GM21529 (cell line): ENCODE data around the gene TNS4.
"Not testable (repeated sequence)": the region's sequence is repeated elsewhere in the genome, so short reads cannot be mapped to it uniquely, and the experiment has no call there.

Source experiments
- ATAC-seq: cut with Tn5 transposase; IDR thresholded peaks from one replicate; pipeline ENCODE4 v1.9.1; 2021; ENCODE audit not compliant: unreplicated experiment

TNS4 gene, protein sequence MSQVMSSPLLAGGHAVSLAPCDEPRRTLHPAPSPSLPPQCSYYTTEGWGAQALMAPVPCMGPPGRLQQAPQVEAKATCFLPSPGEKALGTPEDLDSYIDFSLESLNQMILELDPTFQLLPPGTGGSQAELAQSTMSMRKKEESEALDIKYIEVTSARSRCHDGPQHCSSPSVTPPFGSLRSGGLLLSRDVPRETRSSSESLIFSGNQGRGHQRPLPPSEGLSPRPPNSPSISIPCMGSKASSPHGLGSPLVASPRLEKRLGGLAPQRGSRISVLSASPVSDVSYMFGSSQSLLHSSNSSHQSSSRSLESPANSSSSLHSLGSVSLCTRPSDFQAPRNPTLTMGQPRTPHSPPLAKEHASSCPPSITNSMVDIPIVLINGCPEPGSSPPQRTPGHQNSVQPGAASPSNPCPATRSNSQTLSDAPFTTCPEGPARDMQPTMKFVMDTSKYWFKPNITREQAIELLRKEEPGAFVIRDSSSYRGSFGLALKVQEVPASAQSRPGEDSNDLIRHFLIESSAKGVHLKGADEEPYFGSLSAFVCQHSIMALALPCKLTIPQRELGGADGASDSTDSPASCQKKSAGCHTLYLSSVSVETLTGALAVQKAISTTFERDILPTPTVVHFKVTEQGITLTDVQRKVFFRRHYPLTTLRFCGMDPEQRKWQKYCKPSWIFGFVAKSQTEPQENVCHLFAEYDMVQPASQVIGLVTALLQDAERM

GRCh38 chr17:40501499-40501911 is at the start of gene TNS4:
Gene TNS4, minus strand, starts transcription at chr17:40501623. Its CDS starts 5,198 bp downstream, at chr17:40496425.
- no peak for ATAC-seq

GRCh38 chr17:40550608-40551007 is 49.2 kb upstream of the TNS4 start:
- no peak for ATAC-seq

DNA sequence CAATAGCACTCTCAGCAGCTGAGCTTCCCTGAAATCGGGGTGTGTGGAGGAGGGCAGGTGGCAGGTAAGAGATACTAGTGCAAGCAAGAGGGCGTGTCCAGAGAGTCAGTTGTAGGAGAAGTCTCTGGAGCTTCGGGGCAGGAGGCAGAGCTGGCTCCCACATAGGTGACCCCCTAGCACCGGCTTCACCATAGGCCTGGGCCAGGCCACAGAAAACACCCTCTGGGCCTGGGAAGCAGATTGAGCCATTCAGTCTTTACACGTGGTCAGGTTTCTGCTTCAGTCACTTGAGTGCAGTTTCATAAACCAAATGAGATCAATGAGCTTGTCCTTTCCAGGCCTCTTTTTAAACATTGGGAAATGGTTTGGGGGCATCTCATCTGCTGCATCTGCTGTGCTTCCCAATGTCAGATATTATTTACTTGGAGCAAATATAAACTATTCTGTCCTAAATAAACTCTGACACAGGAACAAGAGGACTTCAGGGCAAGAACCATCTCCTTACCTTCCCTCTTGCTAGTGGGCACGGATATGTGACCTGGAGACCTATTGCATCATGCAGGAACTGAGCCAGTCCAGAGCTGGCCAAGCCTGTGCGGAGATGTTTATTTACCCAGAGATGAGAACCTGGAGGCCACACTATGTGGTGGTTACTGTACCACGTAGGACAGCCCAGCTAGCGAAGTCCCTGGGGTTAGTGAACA is 47.7 kb upstream of the TNS4 start:
- no peak for ATAC-seq

DNA sequence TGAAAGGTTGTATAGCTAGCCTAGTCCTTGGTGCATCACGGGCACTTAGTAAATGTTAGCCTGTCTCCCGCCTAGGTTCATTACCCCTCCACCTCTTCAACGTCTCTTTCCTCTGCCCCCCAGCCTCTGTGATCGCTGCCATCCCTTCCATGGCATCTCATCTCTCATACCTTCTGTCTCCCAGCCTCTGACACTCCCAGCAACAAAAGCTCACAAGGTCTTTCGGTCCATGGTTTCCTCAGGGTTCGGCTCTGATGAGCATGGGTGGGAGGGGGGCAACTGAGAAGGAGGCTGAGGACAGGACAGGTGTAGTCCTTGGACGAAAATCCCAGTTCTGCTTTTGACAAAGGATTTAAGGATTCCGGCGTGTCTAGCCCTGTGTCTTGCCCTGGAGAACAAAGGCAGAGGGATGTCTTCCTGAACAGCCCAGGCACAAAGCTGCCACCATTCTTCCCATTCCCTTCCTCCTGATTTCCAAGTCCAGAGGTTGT is 47.1 kb upstream of the TNS4 start:
- no peak for ATAC-seq

DNA sequence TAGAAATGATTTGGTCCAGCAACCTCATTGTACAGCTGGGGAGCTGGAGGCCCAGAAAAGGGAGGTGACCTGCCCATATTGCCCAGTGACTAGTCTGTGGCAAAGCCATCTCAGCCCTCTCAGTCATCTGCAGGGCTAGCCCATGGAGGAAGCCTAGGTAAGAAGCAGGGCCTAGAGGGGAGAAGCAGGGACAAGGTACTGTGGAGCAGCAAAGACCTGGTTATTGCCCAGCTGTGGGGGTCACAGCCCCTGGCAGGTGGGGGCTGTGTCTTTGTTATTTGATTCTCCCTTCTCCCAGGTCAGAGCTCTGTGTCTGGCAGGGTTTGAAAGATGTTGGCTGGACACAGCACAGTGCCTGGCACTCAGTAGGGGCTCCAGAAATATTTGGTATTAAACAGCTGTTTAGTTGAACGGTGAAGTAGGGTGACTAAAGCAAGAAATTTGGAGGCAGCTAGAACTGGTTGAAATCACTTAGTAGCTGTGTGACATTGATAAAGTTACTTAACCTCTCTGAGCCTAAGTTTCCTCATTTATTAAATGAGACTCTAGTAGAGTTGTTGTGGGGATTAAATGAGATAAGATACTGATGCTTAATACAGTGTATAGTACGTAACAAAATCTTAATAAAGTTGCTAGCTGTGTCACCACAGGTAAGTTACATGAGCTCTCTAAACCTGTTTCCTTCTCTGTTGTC is 46.5 kb upstream of the TNS4 start:
- no peak for ATAC-seq

DNA sequence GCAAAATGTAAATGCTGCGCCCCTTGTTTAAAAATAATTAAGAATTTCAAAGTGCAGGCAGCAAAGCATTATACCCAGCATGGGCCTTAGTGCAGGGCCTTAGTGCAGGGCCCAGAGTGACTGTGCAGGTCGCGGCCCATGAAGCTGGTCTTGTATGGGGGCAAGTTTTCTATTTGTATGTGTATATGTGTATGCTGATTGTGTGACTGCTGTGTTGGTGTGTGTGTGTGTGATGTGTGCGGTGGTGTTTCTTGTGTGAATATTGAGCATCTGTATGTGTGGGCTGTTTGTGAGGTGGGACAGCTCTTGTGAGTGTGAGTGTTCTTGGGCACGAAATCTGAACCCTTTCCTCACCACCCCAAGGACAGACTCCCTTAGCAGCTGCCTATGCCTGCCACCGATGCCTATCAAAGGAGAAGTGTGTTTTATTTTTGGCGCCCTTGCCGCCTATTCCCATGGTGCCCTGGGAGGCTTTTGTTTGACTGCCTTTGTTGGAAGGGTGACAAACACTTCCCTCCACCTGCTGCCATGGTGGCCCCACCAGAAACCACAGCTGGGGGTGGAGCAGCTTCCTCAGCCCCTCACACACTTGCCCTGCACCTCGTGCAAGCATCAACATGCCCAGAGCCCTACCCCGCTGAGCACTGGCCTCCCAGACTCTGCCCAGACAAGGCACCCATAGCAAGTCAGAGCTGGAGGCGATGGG is 45.8 kb upstream of the TNS4 start:
- ATAC-seq, result no peak

DNA sequence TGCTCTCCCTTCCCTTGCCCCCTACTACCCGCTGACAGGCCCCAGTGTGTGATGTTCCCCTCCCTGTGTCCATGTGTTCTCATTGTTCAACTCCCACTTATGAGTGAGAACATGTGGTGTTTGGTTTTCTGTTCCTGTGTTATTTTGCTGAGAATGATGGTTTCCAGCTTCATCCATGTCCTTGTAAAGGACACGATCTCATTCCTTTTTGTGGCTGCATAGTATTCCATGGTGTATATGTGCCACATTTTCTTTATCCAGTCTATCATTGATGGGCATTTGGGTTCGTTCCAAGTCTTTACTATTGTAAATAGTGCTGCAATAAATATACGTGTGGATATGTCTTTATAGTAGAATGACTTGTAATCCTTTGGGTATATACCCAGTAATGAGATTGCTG is 45.1 kb upstream of the TNS4 start:
- ATAC-seq, result not testable (repeated sequence)

DNA sequence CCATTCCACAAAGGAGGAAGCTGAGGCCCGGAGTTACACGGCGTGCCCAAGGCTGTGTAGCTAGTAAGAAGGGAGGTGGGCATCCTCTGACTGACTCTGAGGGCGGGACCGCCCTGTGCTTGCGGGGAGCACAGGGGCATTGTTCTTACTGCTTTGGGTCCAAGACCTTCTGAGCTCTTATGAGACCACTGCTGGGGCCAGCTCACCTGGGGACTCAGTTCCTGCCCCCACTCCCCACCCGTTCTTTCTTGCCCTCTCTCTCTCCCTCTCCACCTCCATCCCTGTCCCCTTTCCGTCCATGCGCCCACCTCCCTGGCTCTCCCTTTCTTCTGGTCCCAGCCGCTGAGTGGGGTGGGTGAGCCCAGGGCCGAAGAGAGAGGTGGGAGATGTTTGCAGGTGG is 44.2 kb upstream of the TNS4 start:
- ATAC-seq, result no peak

- ATAC-seq, result no peak
Observed at GRCh38 chr17:40542558-40543411, 41.4 kb upstream of the TNS4 start.

DNA sequence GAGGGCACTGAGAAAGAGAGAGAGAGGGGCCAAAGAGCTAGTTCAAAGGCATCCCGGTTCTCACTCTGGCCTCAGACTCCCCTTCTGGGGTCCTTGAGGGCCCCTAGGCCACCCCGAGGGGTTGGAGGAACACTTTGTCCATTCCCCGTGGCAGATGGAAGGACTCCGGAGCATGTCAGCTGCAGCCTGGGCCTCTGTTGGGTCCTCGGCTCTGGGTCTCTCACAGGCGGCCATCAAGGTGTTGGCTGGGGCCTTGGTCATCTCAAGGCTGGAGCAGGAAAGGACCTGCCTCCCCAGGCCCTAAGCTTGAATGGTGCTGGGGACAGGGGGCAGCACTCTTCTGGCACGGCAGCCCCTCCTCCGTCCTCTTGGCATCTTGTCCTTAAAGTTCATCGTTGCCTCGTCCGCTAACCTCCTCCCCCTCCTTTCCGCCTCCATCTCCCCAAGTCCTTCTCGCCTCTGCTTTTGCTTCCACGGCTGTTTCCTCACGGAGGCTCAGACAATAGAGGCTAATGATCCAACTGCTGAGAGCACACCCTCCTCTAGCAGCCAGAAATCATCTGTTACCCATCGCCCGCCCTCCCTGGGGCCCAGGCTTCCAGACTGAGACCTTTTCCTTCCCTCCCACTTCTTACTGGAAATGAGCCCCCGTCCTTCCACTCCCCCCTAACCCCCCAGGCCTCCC is 40.6 kb upstream of the TNS4 start:
- ATAC-seq, result no peak

GRCh38 chr17:40541060-40541872 is 39.8 kb upstream of the TNS4 start:
- ATAC-seq, result no peak

GRCh38 chr17:40540448-40540847 is 39.0 kb upstream of the TNS4 start:
- no peak for ATAC-seq

- ATAC-seq, result no peak
Observed at GRCh38 chr17:40539711-40540411, 38.4 kb upstream of the TNS4 start.

DNA sequence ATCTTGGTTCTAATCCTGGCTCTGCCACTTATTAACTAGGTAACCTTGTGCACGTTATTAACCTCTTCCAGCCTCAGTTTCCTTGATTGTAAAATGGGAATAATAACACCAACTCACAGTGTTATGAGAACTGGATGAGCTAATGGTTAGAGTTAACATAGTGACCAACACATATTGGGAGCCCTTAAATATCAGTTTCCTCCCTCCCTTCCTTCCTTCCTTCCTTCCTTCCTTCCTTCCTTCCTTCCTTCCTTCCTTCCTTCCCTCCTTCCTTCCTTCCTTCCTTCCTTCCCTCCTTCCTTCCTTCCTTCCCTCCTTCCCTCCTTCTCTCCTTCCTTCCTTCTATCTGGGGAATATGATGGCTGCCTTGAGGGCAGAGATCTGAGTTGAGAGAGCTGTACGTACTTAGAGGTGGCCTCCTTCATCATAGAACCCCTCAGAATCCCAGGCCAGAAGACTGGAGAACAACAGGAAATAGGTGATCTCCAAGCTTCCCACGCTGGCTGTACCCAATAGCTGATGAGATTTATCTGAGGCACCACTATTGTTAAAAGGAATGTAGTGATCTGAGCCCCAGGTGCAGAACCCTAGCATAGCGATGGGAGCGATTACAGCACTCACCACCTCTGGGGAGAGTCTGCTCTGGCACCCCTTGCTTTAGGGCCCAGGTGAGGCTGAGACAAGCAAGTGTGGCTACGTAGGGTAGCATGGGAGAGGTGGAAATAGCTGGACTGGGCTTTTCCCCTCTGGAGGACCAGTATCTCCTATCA is 37.7 kb upstream of the TNS4 start:
- ATAC-seq, result no peak

GRCh38 chr17:40538019-40538935 is 36.9 kb upstream of the TNS4 start:
- no peak for ATAC-seq
